Endothelial cell of umbilical vein (primary cell): ENCODE measurements around the gene HOXA10. TPM values are rescaled to one million over a fixed set of nuclear protein-coding genes. Genes with fewer than 3 reads are reported as not detected.

ENCODE experiments used
- BruUV-seq: library from RNA; stranded (reverse); fragments of 400-500 nt; replicated peaks from 2 replicates; lab custom pipeline; 2021; lab: Mats Ljungman, UMichigan
- CTCF ChIA-PET: fragments of 300-600, 350-600 bp; sonication (Branson Sonifier 250); formaldehyde crosslinking; loops from one replicate; lab custom pipeline; 2021; ENCODE audit warnings: antibody characterized with exemption, inconsistent platforms; lab: Charles Lee
- POLR2A ChIA-PET: fragments of 300-600, 350-600 bp; sonication (Branson Sonifier 250); formaldehyde crosslinking; loops from one replicate; lab custom pipeline; 2021; ENCODE audit warnings: antibody characterized with exemption, inconsistent platforms; lab: Charles Lee
- DNase-seq: peaks from one replicate; pipeline ENCODE4 v3.0.0-alpha.2; 2011; ENCODE audit warnings: low read depth, low spot score
- FAIRE-seq: peaks from 2 replicates; lab custom pipeline; 2011; peaks lifted over from hg19 to GRCh38; lab: Jason Lieb, UNC
- H2AFZ ChIP-seq: 2 replicates; pipeline ENCODE4 v1.6.0; 2012; ENCODE audit warnings: low read depth, low read length, control low read depth, inconsistent platforms
- H3K27ac ChIP-seq: 2 replicates; pipeline ENCODE4 v1.5.1; 2011; ENCODE audit warnings: low read depth, mild to moderate bottlenecking, control low read depth, low read length, moderate library complexity; ENCODE audit not compliant: insufficient read depth
- H3K27me3 ChIP-seq, 2 experiments: 2 replicates each; pipeline versions ENCODE4 v1.6.0 to v1.6.1; 2011; ENCODE audit warnings: low read length in 2 of 2, mixed read lengths in 1 of 2; ENCODE audit not compliant: control insufficient read depth in 2 of 2, insufficient read depth in 2 of 2
- H3K36me3 ChIP-seq, 2 experiments: 2 replicates in 1 of 2; 3 replicates in 1 of 2; pipeline ENCODE4 v1.5.1; 2011; ENCODE audit warnings: low read length in 2 of 2, mild to moderate bottlenecking in 1 of 2, moderate library complexity in 1 of 2; ENCODE audit not compliant: control insufficient read depth in 2 of 2, insufficient read depth in 2 of 2; ENCODE audit errors: extremely low read depth in 1 of 2
- H3K4me1 ChIP-seq: 3 replicates; pipeline ENCODE4 v1.5.1; 2011; ENCODE audit warnings: mild to moderate bottlenecking, low read length; ENCODE audit not compliant: control insufficient read depth, insufficient read depth; ENCODE audit errors: extremely low read depth
- H3K4me2 ChIP-seq: 2 replicates; pipeline ENCODE4 v1.6.1; 2011; ENCODE audit warnings: low read length, control low read depth, mixed read lengths; ENCODE audit not compliant: insufficient read depth
- H3K4me3 ChIP-seq, 3 experiments: fragments of 200-600 bp in 1 of 3; sonication (generic), shearing (Covaris generic) in 1 of 3; replicated peaks in 1 of 3; 2 replicates each; pipeline ENCODE4 v1.5.1; 2011 to 2016; ENCODE audit warnings: control low read depth in 3 of 3, low read length in 3 of 3, mild to moderate bottlenecking in 2 of 3, inconsistent platforms in 1 of 3, low read depth in 1 of 3, moderate library complexity in 1 of 3; ENCODE audit not compliant: insufficient read depth in 1 of 3
- H3K79me2 ChIP-seq: 2 replicates; pipeline ENCODE4 v1.6.0; 2012; ENCODE audit warnings: low read length, inconsistent platforms; ENCODE audit not compliant: control insufficient read depth, insufficient read depth
- H3K9ac ChIP-seq: replicated peaks from 2 replicates; pipeline ENCODE3; 2011; ENCODE audit warnings: low read length, control low read depth; ENCODE audit not compliant: insufficient read depth; ENCODE audit errors: extremely low read depth
- H3K9me1 ChIP-seq: replicated peaks from 3 replicates; pipeline ENCODE4 v1.6.0; 2011; ENCODE audit warnings: mild to moderate bottlenecking, low read length; ENCODE audit not compliant: control insufficient read depth, insufficient read depth; ENCODE audit errors: extremely low read depth
- H3K9me3 ChIP-seq: replicated peaks from 2 replicates; pipeline ENCODE4 v1.5.1; 2012; ENCODE audit warnings: low read length, inconsistent platforms; ENCODE audit not compliant: control insufficient read depth, insufficient read depth
- H4K20me1 ChIP-seq: replicated peaks from 2 replicates; pipeline ENCODE3; 2011; ENCODE audit warnings: mild to moderate bottlenecking, low read length; ENCODE audit not compliant: control insufficient read depth, insufficient read depth; ENCODE audit errors: extremely low read depth
- CTCF ChIP-seq, 2 donors: IDR thresholded peaks; 1 replicate in 1 of 2; 2 replicates in 1 of 2; pipeline ENCODE4 v1.5.1; 2011; ENCODE audit warnings: low read length in 2 of 2, mild to moderate bottlenecking in 2 of 2, moderate library complexity in 2 of 2, control low read depth in 1 of 2, inconsistent platforms in 1 of 2, low read depth in 1 of 2; ENCODE audit not compliant: insufficient read depth in 1 of 2; ENCODE audit errors: extremely low read depth in 1 of 2
- EZH2 ChIP-seq: IDR thresholded peaks from 2 replicates; pipeline ENCODE4 v1.6.1; 2012; ENCODE audit warnings: borderline replicate concordance, low read depth, mild to moderate bottlenecking, moderate library complexity, low read length, inconsistent platforms; ENCODE audit not compliant: severe bottlenecking
- FOS ChIP-seq: IDR thresholded peaks from 2 replicates; pipeline ENCODE4 v1.6.1; 2011; ENCODE audit warnings: mild to moderate bottlenecking, low read length, moderate library complexity, borderline replicate concordance; ENCODE audit not compliant: insufficient read depth
- GATA2 ChIP-seq: IDR thresholded peaks from 2 replicates; pipeline ENCODE4 v1.7.0; 2011; ENCODE audit warnings: low read depth, mild to moderate bottlenecking, moderate library complexity, mixed read lengths, low read length; ENCODE audit not compliant: insufficient read length, insufficient read depth
- JUN ChIP-seq: IDR thresholded peaks from 2 replicates; pipeline ENCODE4 v1.6.1; 2011; ENCODE audit warnings: borderline replicate concordance, low read depth; ENCODE audit not compliant: insufficient read length, insufficient read depth
- MAX ChIP-seq: IDR thresholded peaks from 2 replicates; pipeline ENCODE4 v1.6.1; 2011; ENCODE audit not compliant: insufficient read depth, insufficient read length
- MYC ChIP-seq: IDR thresholded peaks from one replicate; pipeline ENCODE4 v1.6.1; 2011; ENCODE audit warnings: mild to moderate bottlenecking, low read depth, low read length
- POLR2A ChIP-seq: IDR thresholded peaks from 2 replicates; pipeline ENCODE4 v1.6.1; 2012; ENCODE audit warnings: low read depth, mild to moderate bottlenecking, control low read depth, low read length
- POLR2AphosphoS5 ChIP-seq: IDR thresholded peaks from 2 replicates; pipeline ENCODE4 v1.6.1; 2012; ENCODE audit warnings: low read depth, mild to moderate bottlenecking, control low read depth, low read length, moderate library complexity; ENCODE audit not compliant: insufficient read depth
- dilution Hi-C: fragments of 300-500 bp; cut with MboI; formaldehyde crosslinking; loops from one replicate; pipeline ENCODE4 v1.15.0; 2019; ENCODE audit warnings: low sequenced_read_pairs; ENCODE audit not compliant: extremely low pct_ligation_motif_present
- intact Hi-C: fragments of 100-400 bp; cut with micrococcal nuclease; formaldehyde crosslinking; loops from one replicate; pipeline ENCODE4 v1.10.0; 2022
- polyA plus RNA-seq, 4 experiments: library from polyadenylated mRNA; depleted of rRNA in 3 of 4; stranded (reverse) in 3 of 4; unstranded in 1 of 4; fragments of >200 nt; gene quantifications; 2 replicates each; pipeline versions ENCODE4 v1.2.1 to v1.2.3, GENCODE V29; 2011 to 2012; ENCODE audit warnings: missing spikeins in 1 of 4
- total RNA-seq: library from RNA; stranded (reverse); gene quantifications from 2 replicates; pipeline ENCODE4 v1.2.3, GENCODE V29; 2021

Gene HOXA10
- total and polyA plus RNA-seq, 2 donors (not counting 3 experiments of a cell fraction or from before 2014, with no cell fraction given): 24.4 to 30.3 TPM

- Histone ChIP-seq H4K20me1 (no peaks in the 10 kb centered on the region), H3K4me2 (peak overlapping the region; percentile 65), H2AFZ (no peak overlapping the region), H3K27me3 (no peaks in the 10 kb centered on the region), H3K79me2 (peaks cover 63% of the 10 kb centered on the region), H3K4me1 (peaks cover 65% of the 10 kb centered on the region), H3K9me1 (no peaks in the 10 kb centered on the region), H3K27ac (no peak overlapping the region), H3K9ac (peak overlapping the region; percentile 72), H3K4me3 (peak overlapping the region in 1 of 3 experiments; percentile 16), H3K9me3 (no peaks in the 10 kb centered on the region), H3K36me3 (peaks cover 0 to 11% of the 10 kb centered on the region in 2 experiments)
- no peak for TF ChIP-seq POLR2A
- TF ChIP-seq JUN: no peak
- TF ChIP-seq CTCF (IDR thresholded peaks at IDR 0.05; ENCODE audit: extremely low read depth in 1 of 2, insufficient read depth in 1 of 2, low read depth in 1 of 2, low read length in 2 of 2): no peak
- no peak for TF ChIP-seq POLR2AphosphoS5
- TF ChIP-seq MAX: no peak
- no peak for TF ChIP-seq EZH2
- no peak for TF ChIP-seq GATA2
- no peak for TF ChIP-seq FOS
- TF ChIP-seq MYC: no peak
- CTCF ChIA-PET: interaction anchor here (0.5 to 2.7 kb wide), 4 partner anchors 12 to 445 kb away, joined by 4 to 13 read pairs (median 5); no protein-coding TSS in a partner anchor
- dilution Hi-C loops: no loop called here
- POLR2A ChIA-PET: no interaction called here
- FAIRE-seq (no peak), DNase-seq (no peak)
- intact Hi-C loops: no loop called here
- TSS peak; percentile 27 for BruUV-seq
Observed at GRCh38 chr7:27128776-27129728, 45.1 kb downstream of the HOXA10 start.
